ENCODE measurements around the gene PPP1R13B. TPM values are rescaled to one million over a fixed set of nuclear protein-coding genes. Genes with fewer than 3 reads are reported as not detected.
"Not testable (repeated sequence)": the region's sequence is repeated elsewhere in the genome, so short reads cannot be mapped to it uniquely, and the experiment has no call there.

The PPP1R13B gene
- total and polyA plus RNA-seq, 8 donors: 20.9 to 33.9 (median 26.9) TPM

DNA sequence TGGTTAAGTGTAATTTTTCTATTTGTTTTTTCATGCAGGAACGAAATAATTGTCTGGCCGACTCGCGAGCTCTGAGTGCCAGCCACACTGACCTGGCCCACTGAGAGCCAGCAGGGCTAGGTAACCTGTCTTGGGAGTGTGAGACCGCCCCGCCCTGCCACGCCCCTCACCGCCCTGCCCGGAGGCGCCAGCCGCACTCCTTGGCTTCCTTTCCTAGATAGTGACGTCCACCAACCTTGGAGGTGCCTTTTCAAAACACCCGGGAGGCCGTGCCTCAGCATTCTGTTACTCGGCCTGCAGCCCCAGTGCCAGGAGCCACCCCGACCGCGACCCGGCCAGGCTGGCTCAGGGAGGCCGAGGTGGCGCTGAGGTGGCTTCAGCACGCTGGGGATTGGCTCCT lies 153.9 kb downstream of the PPP1R13B start:
- FAIRE-seq (no peak), ATAC-seq (no peak), DNase-seq (peak in 1 of 6 donors; percentile 49)
- H3K9me3 ChIP-seq: no peaks in the 10 kb centered on the region
- H3K4me1 ChIP-seq: peaks cover 0 to 15% (median 2%) of the 10 kb centered on the region in 3 donors
- no peaks in the 10 kb centered on the region for H3K27me3 ChIP-seq
- TF ChIP-seq, protein P1, sequence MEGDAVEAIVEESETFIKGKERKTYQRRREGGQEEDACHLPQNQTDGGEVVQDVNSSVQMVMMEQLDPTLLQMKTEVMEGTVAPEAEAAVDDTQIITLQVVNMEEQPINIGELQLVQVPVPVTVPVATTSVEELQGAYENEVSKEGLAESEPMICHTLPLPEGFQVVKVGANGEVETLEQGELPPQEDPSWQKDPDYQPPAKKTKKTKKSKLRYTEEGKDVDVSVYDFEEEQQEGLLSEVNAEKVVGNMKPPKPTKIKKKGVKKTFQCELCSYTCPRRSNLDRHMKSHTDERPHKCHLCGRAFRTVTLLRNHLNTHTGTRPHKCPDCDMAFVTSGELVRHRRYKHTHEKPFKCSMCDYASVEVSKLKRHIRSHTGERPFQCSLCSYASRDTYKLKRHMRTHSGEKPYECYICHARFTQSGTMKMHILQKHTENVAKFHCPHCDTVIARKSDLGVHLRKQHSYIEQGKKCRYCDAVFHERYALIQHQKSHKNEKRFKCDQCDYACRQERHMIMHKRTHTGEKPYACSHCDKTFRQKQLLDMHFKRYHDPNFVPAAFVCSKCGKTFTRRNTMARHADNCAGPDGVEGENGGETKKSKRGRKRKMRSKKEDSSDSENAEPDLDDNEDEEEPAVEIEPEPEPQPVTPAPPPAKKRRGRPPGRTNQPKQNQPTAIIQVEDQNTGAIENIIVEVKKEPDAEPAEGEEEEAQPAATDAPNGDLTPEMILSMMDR (IDR thresholded peaks at IDR 0.05): no peak
- no peak overlapping the region for H3K27ac ChIP-seq
- intact Hi-C loops (cut with DNase I): no loop called here
- peaks cover 0 to 15% (median 14%) of the 10 kb centered on the region in 3 donors for H3K36me3 ChIP-seq
- 91 to 92% methylated on average over 22 of the region's 22 CpGs for WGBS, 2 donors
- H3K4me3 ChIP-seq: no peak overlapping the region

- no peak for ATAC-seq
- no peak for DNase-seq
- TF ChIP-seq, protein P1 (IDR thresholded peaks at IDR 0.05): no peak
Observed at GRCh38 chr14:103692871-103693270, 154.5 kb downstream of the PPP1R13B start.

DNA sequence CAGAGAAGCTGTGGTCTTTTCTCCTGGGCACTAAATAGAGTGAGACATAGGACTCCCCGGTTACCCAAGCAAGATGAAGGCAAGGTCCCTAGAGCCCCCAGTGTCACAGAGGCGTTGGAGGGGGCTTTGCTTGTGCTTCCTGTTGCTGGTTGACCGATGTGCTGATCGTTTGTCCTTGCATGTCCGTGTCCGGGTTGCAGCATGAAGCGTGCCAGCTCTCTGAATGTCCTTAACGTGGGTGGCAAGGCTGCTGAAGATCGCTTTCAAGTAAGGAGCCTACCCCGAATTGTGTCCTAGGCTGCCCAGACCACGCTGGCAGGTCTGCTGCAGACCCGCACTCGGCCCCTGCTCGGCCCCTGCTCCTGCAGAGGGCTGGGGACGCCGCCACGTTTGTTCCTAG lies 155.2 kb downstream of the PPP1R13B start:
- no peak overlapping the region for H3K4me3 ChIP-seq
- H3K27ac ChIP-seq: no peak overlapping the region
- no peaks in the 10 kb centered on the region for H3K27me3 ChIP-seq
- TF ChIP-seq, protein P1 (IDR thresholded peaks at IDR 0.05): no peak
- FAIRE-seq (no peak), ATAC-seq (no peak), DNase-seq (peak in 1 of 6 donors; percentile 10)
- peaks cover 0 to 6% (median 0%) of the 10 kb centered on the region in 3 donors for H3K4me1 ChIP-seq
- WGBS, 2 donors: 93 to 95% methylated on average over 17 of the region's 17 CpGs
- peaks cover 0 to 21% (median 18%) of the 10 kb centered on the region in 3 donors for H3K36me3 ChIP-seq
- intact Hi-C loops (cut with DNase I): no loop called here
- H3K9me3 ChIP-seq: no peaks in the 10 kb centered on the region

More at GRCh38 chr14:103692871-103693270, 154.5 kb downstream of the PPP1R13B start:
- Histone ChIP-seq H3K36me3 (peaks cover 0 to 21% (median 14%) of the 10 kb centered on the region in 3 donors), H3K4me1 (peaks cover 0 to 8% (median 0%) of the 10 kb centered on the region in 3 donors), H3K4me3 (no peak overlapping the region), H3K27ac (no peak overlapping the region), H3K27me3 (no peaks in the 10 kb centered on the region), H3K9me3 (no peaks in the 10 kb centered on the region)
- 80 to 82% methylated on average over 12 of the region's 12 CpGs for WGBS, 2 donors
- FAIRE-seq: no peak
- intact Hi-C loops (cut with DNase I): no loop called here

DNA sequence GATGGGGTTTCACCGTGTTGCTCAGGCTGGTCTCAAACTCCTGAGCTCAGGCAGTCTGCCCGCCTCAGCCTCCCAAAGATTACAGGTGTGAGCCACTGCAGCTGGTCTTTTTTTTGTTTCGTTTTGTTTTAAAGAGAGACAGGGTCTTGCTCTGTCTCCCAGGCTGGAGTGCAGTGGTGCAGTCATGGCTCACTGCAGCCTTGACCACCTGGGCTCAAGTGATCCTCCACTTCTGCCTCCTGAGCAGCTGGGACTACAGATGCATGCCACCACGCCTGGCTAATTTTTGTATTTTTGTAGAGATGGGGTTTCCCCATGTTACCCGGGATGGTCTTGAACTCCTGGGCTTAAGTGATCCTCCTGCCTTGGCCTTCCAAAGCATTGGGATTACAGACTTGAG lies 155.7 kb downstream of the PPP1R13B start:
- DNase-seq; H3K9me3 ChIP-seq; FAIRE-seq; intact Hi-C loops (cut with DNase I); H3K4me1 ChIP-seq; H3K27ac ChIP-seq; H3K27me3 ChIP-seq; ATAC-seq; H3K4me3 ChIP-seq: not testable (repeated sequence)
- WGBS, 2 donors: 88 to 92% methylated on average over 5 of the region's 5 CpGs
- H3K36me3 ChIP-seq: peaks cover 0 to 23% (median 21%) of the 10 kb centered on the region in 3 donors

GRCh38 chr14:103690332-103690731 lies 157.0 kb downstream of the PPP1R13B start:
- ATAC-seq (no peak), FAIRE-seq (no peak), DNase-seq (peak in 1 of 6 donors; percentile 34)
- no peaks in the 10 kb centered on the region for H3K27me3 ChIP-seq
- H3K36me3 ChIP-seq: peaks cover 0 to 31% (median 21%) of the 10 kb centered on the region in 3 donors
- intact Hi-C loops (cut with DNase I): no loop called here
- H3K4me3 ChIP-seq: no peak overlapping the region
- H3K9me3 ChIP-seq: no peaks in the 10 kb centered on the region
- TF ChIP-seq, protein P1 (IDR thresholded peaks at IDR 0.05): no peak
- WGBS, 2 donors: 93 to 96% methylated on average over 8 of the region's 8 CpGs
- H3K27ac ChIP-seq: no peak overlapping the region
- H3K4me1 ChIP-seq: peaks cover 0 to 6% (median 0%) of the 10 kb centered on the region in 3 donors
